GM18511 (cell line): ENCODE results near the gene RAB11A.
"Not testable (repeated sequence)": the region's sequence is repeated elsewhere in the genome, so short reads cannot be mapped to it uniquely, and the experiment has no call there.

Experiments
- ATAC-seq: cut with Tn5 transposase; IDR thresholded peaks from one replicate; pipeline ENCODE4 v1.9.1; 2021; ENCODE audit warnings: mild to moderate bottlenecking, moderate library complexity; ENCODE audit not compliant: unreplicated experiment

RAB11A gene

GRCh38 chr15:65841121-65841930 is 28.0 kb upstream of the RAB11A start:
- no peak for ATAC-seq

DNA sequence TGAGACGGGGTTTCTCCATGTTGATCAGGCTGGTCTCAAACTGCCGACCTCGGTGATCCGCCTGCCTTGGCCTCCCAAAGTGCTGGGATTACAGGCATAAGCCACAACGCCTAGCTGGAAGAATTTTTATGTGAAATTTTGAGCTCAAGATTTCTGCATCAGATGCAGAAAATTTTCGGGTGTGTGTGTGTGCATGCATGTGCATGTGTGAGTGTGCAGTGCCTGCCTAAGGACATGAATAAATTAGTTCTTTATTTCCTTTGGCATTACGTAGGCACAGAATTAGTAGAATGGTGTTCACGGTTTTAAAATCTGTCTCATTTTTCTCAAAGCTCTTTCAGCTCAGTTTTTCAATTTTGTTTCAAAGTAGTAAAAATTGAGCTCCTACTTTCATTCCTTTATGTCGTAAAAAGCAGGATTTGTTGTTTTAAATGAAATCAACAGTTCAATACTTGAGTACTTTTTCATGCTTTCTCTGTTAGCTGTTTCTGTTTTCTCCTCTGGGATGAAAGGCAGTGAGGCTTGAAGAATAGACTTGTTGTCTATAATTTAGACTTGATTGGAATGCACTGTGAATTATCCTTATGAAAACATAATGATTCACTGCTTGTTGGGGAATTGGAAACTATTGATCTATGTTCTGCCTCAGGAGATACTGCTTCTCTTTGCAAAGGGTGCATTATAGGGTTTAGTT is 23.3 kb upstream of the RAB11A start:
- no peak for ATAC-seq

GRCh38 chr15:65847989-65848388 is 21.3 kb upstream of the RAB11A start:
- no peak for ATAC-seq

DNA sequence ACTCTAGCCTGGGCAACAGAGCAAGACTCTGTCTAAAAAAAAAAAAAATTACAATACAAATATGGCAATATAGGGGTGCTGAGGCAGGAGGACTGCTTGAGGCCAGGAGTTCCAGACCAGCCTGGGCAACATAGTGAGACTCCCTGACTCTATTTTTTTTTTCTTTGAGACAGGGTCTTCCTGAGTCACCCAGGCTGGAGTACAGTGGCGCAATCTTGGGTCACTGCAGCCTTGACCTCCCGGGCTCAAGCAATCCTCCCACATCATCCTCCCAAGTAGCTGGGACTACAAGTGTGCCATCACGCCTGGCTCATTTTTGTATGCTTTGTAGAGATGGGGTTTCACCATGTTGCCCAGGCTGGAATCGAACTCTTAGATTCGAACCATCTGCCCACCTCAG is 17.3 kb upstream of the RAB11A start:
- no peak for ATAC-seq

DNA sequence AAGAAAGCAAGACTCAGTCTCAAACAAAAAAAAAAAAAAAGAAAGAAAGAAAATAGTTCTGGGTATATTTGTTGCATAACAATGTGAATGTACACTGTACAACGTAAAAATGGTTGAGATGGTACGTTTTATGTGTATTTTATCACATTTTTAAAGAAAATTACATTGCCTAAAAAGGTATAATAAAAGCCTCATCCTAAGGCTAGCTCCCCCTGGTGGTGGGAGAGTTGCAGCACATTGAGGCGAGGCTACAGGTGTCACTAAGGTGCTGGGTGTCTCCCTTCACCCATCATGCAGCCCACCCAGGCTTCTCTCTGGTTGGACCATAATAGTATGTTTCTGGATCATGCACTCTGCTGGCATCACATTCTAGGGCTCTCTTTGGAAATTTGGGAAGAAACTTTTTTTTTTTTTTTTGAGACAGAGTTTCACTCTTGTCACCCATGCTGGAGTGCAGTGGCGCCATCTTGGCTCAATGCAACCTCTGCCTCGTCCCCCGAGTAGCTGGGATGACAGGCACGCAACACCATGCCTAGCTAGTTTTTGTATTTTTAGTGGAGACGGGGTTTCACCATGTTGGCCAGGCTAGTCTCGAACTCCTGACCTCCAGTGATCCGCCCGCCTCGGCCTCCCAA is 12.4 kb upstream of the RAB11A start:
- ATAC-seq: no peak

DNA sequence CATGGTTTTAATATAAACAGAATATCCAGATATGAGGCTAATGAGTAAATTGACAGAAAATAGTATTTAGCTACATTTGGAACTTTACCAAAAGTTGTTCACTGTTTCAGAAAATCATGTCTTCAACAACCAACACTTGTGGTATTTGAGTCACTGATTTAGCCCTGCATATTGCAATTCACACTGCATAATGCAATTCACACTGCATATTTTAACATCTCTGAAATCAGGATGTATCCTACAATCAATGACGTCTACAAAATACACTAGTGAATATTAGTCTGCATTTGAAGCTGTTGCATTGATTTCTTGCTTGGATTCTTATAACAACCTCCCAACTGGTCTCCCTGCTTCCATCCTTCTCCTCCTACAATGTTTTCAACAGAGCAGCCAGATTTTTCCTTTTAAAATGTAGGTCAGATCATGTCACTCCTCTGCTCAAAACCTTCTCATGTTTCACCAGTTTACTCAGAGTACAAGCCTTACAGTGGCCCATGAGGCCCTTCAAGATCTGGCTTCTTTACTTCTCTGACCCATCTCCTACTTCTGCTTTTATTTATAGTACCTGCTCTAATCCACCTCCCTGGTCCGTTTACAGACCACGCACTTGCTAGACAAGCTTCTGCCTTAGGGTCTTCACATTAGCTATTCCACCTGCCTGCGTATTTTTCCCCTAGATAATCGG is 11.4 kb upstream of the RAB11A start:
- ATAC-seq: no peak

DNA sequence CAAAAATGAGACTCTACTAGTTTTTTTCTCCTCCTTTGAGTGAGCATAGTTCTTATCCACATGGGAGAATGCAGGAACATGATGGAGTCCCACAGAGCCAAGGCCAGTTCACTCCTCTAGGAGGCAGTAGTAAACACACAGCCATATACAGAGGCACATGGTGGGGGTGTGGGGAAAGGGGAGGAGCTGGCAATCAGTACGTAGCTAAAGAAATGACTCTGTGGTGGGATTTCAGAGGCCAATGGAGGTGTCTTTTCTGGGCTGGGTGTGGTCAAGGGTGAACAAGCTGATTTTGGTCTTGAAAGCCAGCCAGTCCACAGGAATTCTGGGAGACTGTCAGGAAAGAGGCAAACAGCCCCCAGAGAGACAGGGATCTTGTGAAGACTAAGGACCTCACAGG is 6.6 kb upstream of the RAB11A start:
- no peak for ATAC-seq

DNA sequence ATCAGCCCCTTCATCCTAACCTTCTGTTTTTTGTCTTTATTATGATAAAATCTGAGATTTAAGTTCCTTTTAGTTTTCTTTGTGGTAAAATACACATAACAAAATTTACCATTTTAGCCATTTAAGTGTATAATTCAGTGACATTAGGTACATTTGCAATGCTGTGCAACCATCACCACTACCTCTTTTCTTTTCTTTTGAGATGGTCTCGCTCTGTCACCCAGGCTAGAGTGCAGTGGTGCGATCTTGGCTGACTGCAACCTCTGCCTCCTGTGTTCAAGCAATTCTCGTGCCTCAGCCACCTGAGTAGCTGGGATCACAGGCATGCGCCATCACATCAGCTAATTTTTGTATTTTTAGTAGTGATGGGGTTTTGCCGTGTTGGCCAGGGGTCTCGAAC is 6.2 kb upstream of the RAB11A start:
- ATAC-seq: no peak

- no peak for ATAC-seq
Measured at GRCh38 chr15:65867244-65867643, 2.0 kb upstream of the RAB11A start.

DNA sequence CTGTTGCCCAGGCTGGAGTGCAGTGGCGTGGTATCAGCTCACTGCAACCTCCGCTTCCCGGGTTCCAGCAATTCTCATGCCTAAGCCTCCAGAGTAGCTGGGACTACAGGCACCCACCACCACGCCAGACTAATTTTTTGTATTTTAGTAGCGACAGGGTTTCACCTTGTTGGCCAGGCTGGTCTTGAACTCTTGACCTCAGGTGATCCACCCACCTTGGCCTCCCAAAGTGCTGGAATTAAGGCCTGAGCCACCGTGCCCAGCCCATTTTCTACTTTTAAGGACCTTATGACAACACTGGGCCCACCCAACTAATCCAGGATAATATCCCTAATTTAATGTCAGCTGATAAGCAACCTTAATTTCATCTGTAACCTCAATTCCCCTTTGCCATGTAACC is 1.4 kb upstream of the RAB11A start:
- not testable (repeated sequence) for ATAC-seq

DNA sequence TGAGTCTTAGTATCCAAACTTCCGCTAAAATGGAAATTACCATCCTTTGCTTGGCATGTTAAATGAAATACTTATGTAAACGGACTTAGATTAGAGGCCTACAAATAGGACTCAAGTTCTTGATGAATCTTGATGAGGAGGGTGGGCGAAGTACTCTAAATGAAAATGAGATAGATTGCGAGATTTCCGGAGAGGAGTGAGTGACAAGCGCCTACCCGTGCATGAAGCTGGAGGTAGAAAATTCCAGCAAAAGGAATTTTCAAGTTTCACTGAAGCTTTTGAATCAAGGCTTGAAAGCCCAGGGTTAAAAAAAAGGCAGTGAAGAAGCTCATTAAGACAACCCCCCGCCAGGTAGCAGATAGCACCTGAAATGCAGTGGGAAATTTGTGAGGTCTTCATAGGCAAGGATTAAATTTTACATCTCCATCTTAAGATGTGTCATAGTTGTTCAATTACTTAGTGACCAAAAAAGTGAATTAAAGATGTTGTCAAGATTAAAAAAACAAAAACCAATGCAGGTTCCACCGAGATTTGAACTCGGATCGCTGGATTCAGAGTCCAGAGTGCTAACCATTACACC is 655 bp upstream of the RAB11A start:
- ATAC-seq: no peak

DNA sequence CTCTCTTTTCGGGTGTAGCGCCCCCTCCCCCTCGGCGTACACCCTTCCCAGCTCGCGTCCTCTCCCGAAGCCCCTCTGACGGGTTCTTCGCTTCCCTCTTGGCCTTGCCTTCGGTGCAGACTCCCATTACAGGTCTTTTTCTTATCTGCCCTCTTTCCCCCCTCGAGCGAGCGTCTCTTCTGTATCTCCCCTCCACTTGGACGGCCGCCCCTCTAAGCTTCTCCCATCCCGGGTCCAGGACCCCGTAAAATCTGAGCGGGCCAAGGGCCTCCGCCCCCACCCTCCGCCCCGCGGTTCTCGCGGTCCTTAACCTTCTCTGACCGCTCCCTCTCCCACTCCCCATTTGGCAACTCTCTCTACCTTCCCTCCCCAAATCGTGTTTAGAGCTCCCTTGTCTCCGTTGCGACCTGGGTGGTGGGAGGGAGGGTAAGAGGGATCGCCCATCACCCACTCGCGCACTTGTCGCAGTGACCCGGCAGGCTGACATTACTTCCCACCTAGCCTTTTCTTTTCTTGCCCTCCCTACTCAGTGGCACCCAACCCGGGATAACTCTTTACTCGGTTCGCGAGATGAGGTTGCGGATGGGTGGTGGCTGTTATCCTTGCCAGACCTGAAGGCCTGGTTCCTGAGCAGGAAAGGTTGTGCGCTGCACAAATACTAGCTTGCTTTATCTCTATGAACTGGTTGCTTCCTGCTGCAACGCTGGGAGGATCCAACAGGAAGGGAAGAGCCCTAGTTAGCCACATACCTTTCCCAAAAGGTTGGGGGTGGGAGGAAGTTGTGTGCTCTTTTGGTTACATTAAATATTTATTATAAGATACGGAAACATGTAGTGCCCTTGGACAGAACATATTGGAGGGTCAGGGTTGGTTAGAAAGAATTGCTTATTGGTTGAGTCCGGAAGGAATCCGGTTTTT is 922 bp downstream of the RAB11A start:
- no peak for ATAC-seq

GRCh38 chr15:65870889-65871533 is 1.7 kb downstream of the RAB11A start:
- no peak for ATAC-seq

DNA sequence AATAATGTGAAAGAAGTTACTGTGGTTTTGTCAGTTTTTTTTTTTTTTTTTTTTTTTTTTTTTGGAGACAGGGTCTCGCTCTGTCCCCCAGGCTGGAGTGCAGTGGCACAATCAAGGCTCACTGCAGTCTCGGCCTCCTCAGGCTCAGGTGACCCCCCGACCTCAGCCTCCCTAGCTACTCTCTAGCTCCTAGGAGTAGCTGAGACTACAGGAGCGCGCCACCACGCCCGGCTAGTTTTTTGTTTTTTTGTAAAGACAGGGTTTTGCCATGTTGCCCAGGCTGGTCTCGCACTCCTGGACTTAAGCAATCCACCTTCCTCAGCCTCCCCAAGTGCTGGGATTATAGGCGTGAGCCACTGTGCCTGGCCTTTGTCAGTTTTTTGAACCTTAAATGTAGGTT is 2.6 kb downstream of the RAB11A start:
- not testable (repeated sequence) for ATAC-seq

- ATAC-seq: not testable (repeated sequence)
Measured at GRCh38 chr15:65872596-65872995, 3.3 kb downstream of the RAB11A start.

DNA sequence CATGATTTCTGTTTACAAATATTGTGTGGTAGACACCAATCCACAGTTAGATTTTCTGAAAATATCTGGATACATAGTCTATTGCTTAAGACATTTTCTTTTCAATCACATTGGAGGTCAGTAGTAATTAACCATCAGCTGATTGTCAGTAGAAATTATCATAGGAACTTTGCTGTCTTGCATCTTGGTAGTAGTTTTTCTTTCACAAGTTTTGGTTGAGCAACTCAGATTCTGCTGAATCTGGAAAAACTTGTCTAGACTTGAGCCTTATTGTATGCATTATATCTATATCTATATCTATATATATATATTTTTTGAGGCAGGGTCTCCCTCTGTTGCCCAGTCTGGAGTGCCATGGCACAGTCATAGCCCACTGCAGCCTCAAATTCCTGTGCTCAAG is 4.0 kb downstream of the RAB11A start:
- ATAC-seq: no peak

- ATAC-seq: no peak
Measured at GRCh38 chr15:65875458-65875857, 6.2 kb downstream of the RAB11A start.

- ATAC-seq: no peak
Measured at GRCh38 chr15:65877749-65878148, 8.5 kb downstream of the RAB11A start.

GRCh38 chr15:65881766-65882434 is 12.6 kb downstream of the RAB11A start:
- no peak for ATAC-seq
